Urinary bladder (tissue), 4 donors: ENCODE results near the gene SHC3. TPM values are rescaled to one million over a fixed set of nuclear protein-coding genes. Genes with fewer than 3 reads are reported as not detected.

Experiments
- DNase-seq: peaks from one replicate; pipeline ENCODE4 v3.0.0-alpha.2; 2015; ENCODE audit errors: extremely low spot score
- H3K27ac ChIP-seq: one replicate; pipeline ENCODE4 v1.5.1; 2013; ENCODE audit warnings: low read depth, mild to moderate bottlenecking, moderate library complexity
- H3K36me3 ChIP-seq: one replicate; pipeline ENCODE4 v1.6.1; 2013; ENCODE audit warnings: mild to moderate bottlenecking, moderate library complexity; ENCODE audit not compliant: insufficient read depth
- H3K4me1 ChIP-seq: one replicate; pipeline ENCODE4 v1.6.1; 2013; ENCODE audit warnings: mild to moderate bottlenecking, moderate library complexity; ENCODE audit not compliant: insufficient read depth
- H3K4me3 ChIP-seq: one replicate; pipeline ENCODE4 v1.5.1; 2013; ENCODE audit warnings: low read depth, low read length
- whole genome bisulfite sequencing: extraction: QIAGEN DNeasy Blood & Tissue Kit; methylation state at CpG from one replicate; pipeline ENCODE4 v1.1.7; 2013; 5-methylcytosine and 5-hydroxymethylcytosine counted together
- polyA plus RNA-seq: library from polyadenylated mRNA; stranded (reverse); fragments of 200-250 nt; gene quantifications from one replicate; pipeline ENCODE4 v1.2.3, GENCODE V29; 2013
- total RNA-seq: library from RNA; depleted of rRNA; stranded (reverse); fragments of >200 nt; gene quantifications from one replicate; pipeline ENCODE4 v1.2.3, GENCODE V29; 2014
- donor health status: healthy with polysubstance abuse.
- donor health status: healthy.

SHC3 gene
- total and polyA plus RNA-seq, 2 donors = 1.6 to 2.0 TPM

GRCh38 chr9:89042984-89043383, 135.6 kb downstream of the SHC3 start:
- Histone ChIP-seq H3K27ac (no peak overlapping the region), H3K36me3 (no peaks in the 10 kb centered on the region), H3K4me3 (no peak overlapping the region), H3K4me1 (no peaks in the 10 kb centered on the region)
- WGBS = 90% methylated on average over 9 of the region's 9 CpGs
- no peak for DNase-seq

GRCh38 chr9:89039664-89040063, 139.0 kb downstream of the SHC3 start:
- no peak for DNase-seq
- H3K27ac ChIP-seq = no peak overlapping the region
- 97% methylated on average over 2 of the region's 2 CpGs for WGBS
- H3K4me1 ChIP-seq = peaks cover 2% of the 10 kb centered on the region
- H3K4me3 ChIP-seq = no peak overlapping the region
- H3K36me3 ChIP-seq = no peaks in the 10 kb centered on the region

GRCh38 chr9:89039104-89039465, 139.5 kb downstream of the SHC3 start:
- Histone ChIP-seq H3K27ac (no peak overlapping the region), H3K4me1 (peaks cover 2% of the 10 kb centered on the region), H3K36me3 (no peaks in the 10 kb centered on the region), H3K4me3 (no peak overlapping the region)
- DNase-seq = no peak
- WGBS = 95% methylated on average over 4 of the region's 4 CpGs

GRCh38 chr9:89038382-89039103, 140.1 kb downstream of the SHC3 start:
- WGBS = 62% methylated on average over 5 of the region's 5 CpGs
- H3K36me3 ChIP-seq = no peaks in the 10 kb centered on the region
- H3K4me1 ChIP-seq = peaks cover 2% of the 10 kb centered on the region
- no peak overlapping the region for H3K4me3 ChIP-seq
- DNase-seq = no peak
- no peak overlapping the region for H3K27ac ChIP-seq

GRCh38 chr9:89037891-89038290, 140.7 kb downstream of the SHC3 start:
- H3K36me3 ChIP-seq = no peaks in the 10 kb centered on the region
- WGBS = 87% methylated on average over 9 of the region's 9 CpGs
- no peak for DNase-seq
- no peak overlapping the region for H3K4me3 ChIP-seq
- no peak overlapping the region for H3K27ac ChIP-seq
- peaks cover 2% of the 10 kb centered on the region for H3K4me1 ChIP-seq

- H3K4me1 ChIP-seq = peaks cover 2% of the 10 kb centered on the region
- H3K36me3 ChIP-seq = no peaks in the 10 kb centered on the region
- no peak overlapping the region for H3K27ac ChIP-seq
- DNase-seq = no peak
- WGBS = 29% methylated on average over 4 of the region's 4 CpGs
- H3K4me3 ChIP-seq = no peak overlapping the region
Measured at GRCh38 chr9:89037346-89037745, 141.3 kb downstream of the SHC3 start.

GRCh38 chr9:89036891-89037290, 141.7 kb downstream of the SHC3 start:
- H3K36me3 ChIP-seq = no peaks in the 10 kb centered on the region
- no peak overlapping the region for H3K4me3 ChIP-seq
- no peak overlapping the region for H3K27ac ChIP-seq
- WGBS = 69% methylated on average over 3 of the region's 3 CpGs
- H3K4me1 ChIP-seq = peaks cover 2% of the 10 kb centered on the region
- no peak for DNase-seq

- Histone ChIP-seq H3K4me3 (no peak overlapping the region), H3K27ac (no peak overlapping the region), H3K4me1 (peaks cover 2% of the 10 kb centered on the region), H3K36me3 (no peaks in the 10 kb centered on the region)
- 53% methylated on average over 8 of the region's 8 CpGs for WGBS
- DNase-seq = no peak
Measured at GRCh38 chr9:89036383-89036782, 142.2 kb downstream of the SHC3 start.

- Histone ChIP-seq H3K4me3 (no peak overlapping the region), H3K36me3 (no peaks in the 10 kb centered on the region), H3K27ac (no peak overlapping the region), H3K4me1 (peaks cover 2% of the 10 kb centered on the region)
- WGBS = 89% methylated on average over 5 of the region's 5 CpGs
- no peak for DNase-seq
Measured at GRCh38 chr9:89032661-89033060, 146.0 kb downstream of the SHC3 start.

- H3K36me3 ChIP-seq = no peaks in the 10 kb centered on the region
- DNase-seq = no peak
- no peak overlapping the region for H3K27ac ChIP-seq
- no peak overlapping the region for H3K4me3 ChIP-seq
- 88% methylated on average over 5 of the region's 5 CpGs for WGBS
- H3K4me1 ChIP-seq = peaks cover 2% of the 10 kb centered on the region
Measured at GRCh38 chr9:89032173-89032572, 146.4 kb downstream of the SHC3 start.

GRCh38 chr9:89029788-89030187, 148.8 kb downstream of the SHC3 start:
- no peaks in the 10 kb centered on the region for H3K36me3 ChIP-seq
- peaks cover under 1% of the 10 kb centered on the region for H3K4me1 ChIP-seq
- no peak overlapping the region for H3K27ac ChIP-seq
- no peak for DNase-seq
- H3K4me3 ChIP-seq = no peak overlapping the region

GRCh38 chr9:89026876-89027275, 151.7 kb downstream of the SHC3 start:
- H3K4me3 ChIP-seq = no peak overlapping the region
- 69% methylated on average over 3 of the region's 3 CpGs for WGBS
- H3K27ac ChIP-seq = no peak overlapping the region
- DNase-seq = no peak
- H3K36me3 ChIP-seq = no peaks in the 10 kb centered on the region
- peaks cover 2% of the 10 kb centered on the region for H3K4me1 ChIP-seq

GRCh38 chr9:89025553-89025952, 153.1 kb downstream of the SHC3 start:
- H3K36me3 ChIP-seq = no peaks in the 10 kb centered on the region
- peaks cover 2% of the 10 kb centered on the region for H3K4me1 ChIP-seq
- no peak for DNase-seq
- no peak overlapping the region for H3K27ac ChIP-seq
- no peak overlapping the region for H3K4me3 ChIP-seq

- no peak overlapping the region for H3K4me3 ChIP-seq
- H3K36me3 ChIP-seq = no peaks in the 10 kb centered on the region
- 98% methylated on average over 4 of the region's 4 CpGs for WGBS
- H3K4me1 ChIP-seq = peaks cover 2% of the 10 kb centered on the region
- DNase-seq = no peak
- H3K27ac ChIP-seq = no peak overlapping the region
Measured at GRCh38 chr9:89024727-89025126, 153.9 kb downstream of the SHC3 start.

GRCh38 chr9:89023740-89024139, 154.9 kb downstream of the SHC3 start:
- H3K27ac ChIP-seq = no peak overlapping the region
- peaks cover 2% of the 10 kb centered on the region for H3K4me1 ChIP-seq
- H3K36me3 ChIP-seq = no peaks in the 10 kb centered on the region
- no peak for DNase-seq
- H3K4me3 ChIP-seq = no peak overlapping the region
- 74% methylated on average over 3 of the region's 3 CpGs for WGBS
